Neural cell (in vitro differentiated cells): ENCODE measurements around the gene RFNG. TPM values are rescaled to one million over a fixed set of nuclear protein-coding genes. Genes with fewer than 3 reads are reported as not detected.

Experiments used
- H2AFZ ChIP-seq: fragments of 200-600, 300-800 bp; sonication (generic), shearing (Covaris generic); 2 replicates; pipeline ENCODE4 v1.6.0; 2014; ENCODE audit warnings: low read depth, mild to moderate bottlenecking, antibody characterized with exemption, low read length, moderate library complexity
- H3F3A ChIP-seq: fragments of 200-600 bp; shearing (Covaris generic); 2 replicates; pipeline ENCODE4 v1.6.1; 2016; ENCODE audit warnings: mild to moderate bottlenecking, moderate library complexity, mixed read lengths, antibody characterized with exemption, low read length; ENCODE audit not compliant: insufficient read depth, poor library complexity, severe bottlenecking
- H3K27ac ChIP-seq: fragments of 200-600, 300-800 bp; sonication (generic), shearing (Covaris generic); 2 replicates; pipeline ENCODE4 v1.5.1; 2014; ENCODE audit warnings: mild to moderate bottlenecking, low read length, moderate library complexity
- H3K27me3 ChIP-seq: fragments of 300-800, 200-600 bp; sonication (generic), shearing (Covaris generic); 2 replicates; pipeline ENCODE4 v1.6.0; 2014; ENCODE audit warnings: mild to moderate bottlenecking, low read depth, low read length, moderate library complexity; ENCODE audit not compliant: insufficient read depth
- H3K36me3 ChIP-seq: fragments of 300-800, 200-600 bp; sonication (generic), shearing (Covaris generic); 2 replicates; pipeline ENCODE4 v1.5.1; 2014; ENCODE audit warnings: mild to moderate bottlenecking, antibody characterized with exemption, low read length, moderate library complexity; ENCODE audit not compliant: insufficient read depth
- H3K4me2 ChIP-seq: fragments of 300-800, 200-600 bp; sonication (generic), shearing (Covaris generic); 2 replicates; pipeline ENCODE4 v1.6.0; 2014; ENCODE audit warnings: mild to moderate bottlenecking, low read length
- H3K4me3 ChIP-seq: fragments of 300-800, 200-600 bp; sonication (generic), shearing (Covaris generic); 2 replicates; pipeline ENCODE4 v1.5.1; 2014; ENCODE audit warnings: mild to moderate bottlenecking, low read length, moderate library complexity
- H3K79me2 ChIP-seq: fragments of 200-600 bp; shearing (Covaris generic); replicated peaks from 2 replicates; pipeline ENCODE4 v1.6.0; 2014; ENCODE audit warnings: mild to moderate bottlenecking, low read length, moderate library complexity; ENCODE audit not compliant: insufficient read depth
- H3K9ac ChIP-seq: fragments of 300-800, 200-600 bp; sonication (generic), shearing (Covaris generic); 2 replicates; pipeline ENCODE4 v1.6.1; 2016; ENCODE audit warnings: mild to moderate bottlenecking, low read length, mixed read lengths
- H3K9me2 ChIP-seq: fragments of 200-600 bp; shearing (Covaris generic); 2 replicates; pipeline ENCODE4 v1.6.1; 2016; ENCODE audit warnings: mild to moderate bottlenecking, low read length, mixed read lengths; ENCODE audit not compliant: insufficient read depth
- H3K9me3 ChIP-seq: fragments of 200-600, 300-800 bp; sonication (generic), shearing (Covaris generic); 2 replicates; pipeline ENCODE4 v1.6.1; 2016; ENCODE audit warnings: mild to moderate bottlenecking, mixed run types, low read length, moderate library complexity, mixed read lengths
- H4K20me1 ChIP-seq: fragments of 200-600 bp; shearing (Covaris generic); 2 replicates; pipeline ENCODE4 v1.6.1; 2016; ENCODE audit warnings: mild to moderate bottlenecking, mixed run types; ENCODE audit not compliant: insufficient read depth
- CTCF ChIP-seq: fragments of 450-650 bp; IDR thresholded peaks from 2 replicates; pipeline ENCODE4 v1.5.1; 2014; ENCODE audit warnings: antibody characterized with exemption, mild to moderate bottlenecking, moderate library complexity; ENCODE audit not compliant: poor library complexity, severe bottlenecking
- EP300 ChIP-seq: fragments of 450-650 bp; conservative IDR thresholded peaks from 2 replicates; pipeline ENCODE4 v1.6.1; 2014; ENCODE audit warnings: antibody characterized with exemption, mild to moderate bottlenecking, moderate library complexity; ENCODE audit not compliant: poor library complexity, severe bottlenecking
- EZH2 ChIP-seq: fragments of 200-600, 300-800 bp; shearing (Covaris generic), sonication (generic); IDR thresholded peaks from 2 replicates; pipeline ENCODE4 v1.6.1; 2014; ENCODE audit warnings: antibody characterized with exemption, low read length, borderline replicate concordance, mild to moderate bottlenecking; ENCODE audit not compliant: insufficient read depth, poor library complexity, severe bottlenecking
- MXI1 ChIP-seq: fragments of 450-650 bp; conservative IDR thresholded peaks from 2 replicates; pipeline ENCODE4 v1.6.1; 2014; ENCODE audit warnings: antibody characterized with exemption, mild to moderate bottlenecking; ENCODE audit not compliant: poor library complexity, severe bottlenecking
- POLR2AphosphoS5 ChIP-seq: IDR thresholded peaks from 2 replicates; pipeline ENCODE4 v1.6.1; 2012
- RAD21 ChIP-seq: fragments of 450-650 bp; conservative IDR thresholded peaks from 2 replicates; pipeline ENCODE4 v1.6.1; 2014; ENCODE audit warnings: antibody characterized with exemption, mild to moderate bottlenecking, moderate library complexity
- REST ChIP-seq: IDR thresholded peaks from 2 replicates; pipeline ENCODE4 v1.6.1; 2012; ENCODE audit warnings: borderline replicate concordance
- SMC3 ChIP-seq: fragments of 450-650 bp; conservative IDR thresholded peaks from 2 replicates; pipeline ENCODE4 v1.6.1; 2014; ENCODE audit warnings: antibody characterized with exemption, mild to moderate bottlenecking, moderate library complexity; ENCODE audit not compliant: poor library complexity
- TAF1 ChIP-seq: IDR thresholded peaks from 2 replicates; pipeline ENCODE4 v1.6.1; 2012; ENCODE audit warnings: low read depth
- polyA plus RNA-seq: library from polyadenylated mRNA; depleted of rRNA; stranded (reverse); fragments of >200 nt; gene quantifications from 2 replicates; pipeline ENCODE4 v1.2.3, GENCODE V29; 2014

The RFNG gene
- polyA plus RNA-seq, 1 donor from 2014 or later, result 176 TPM

- H3K4me2 ChIP-seq, result no peak overlapping the region
- no peak overlapping the region for H3K27ac ChIP-seq
- H3K9ac ChIP-seq, result no peak overlapping the region
- no peak for TF ChIP-seq EP300
- TF ChIP-seq TAF1, result no peak
- TF ChIP-seq POLR2AphosphoS5, result no peak
- TF ChIP-seq REST, result no peak
- H3K9me2 ChIP-seq, result no peaks in the 10 kb centered on the region
- H3K79me2 ChIP-seq, result no peaks in the 10 kb centered on the region
- H3K36me3 ChIP-seq, result no peaks in the 10 kb centered on the region
- no peaks in the 10 kb centered on the region for H3F3A ChIP-seq
- H3K4me3 ChIP-seq, result no peak overlapping the region
- H2AFZ ChIP-seq, result no peak overlapping the region
- no peaks in the 10 kb centered on the region for H3K9me3 ChIP-seq
- H4K20me1 ChIP-seq, result no peaks in the 10 kb centered on the region
- H3K27me3 ChIP-seq, result no peaks in the 10 kb centered on the region
Observed at GRCh38 chr17:82004517-82005455, 46.8 kb downstream of the RFNG start.

DNA sequence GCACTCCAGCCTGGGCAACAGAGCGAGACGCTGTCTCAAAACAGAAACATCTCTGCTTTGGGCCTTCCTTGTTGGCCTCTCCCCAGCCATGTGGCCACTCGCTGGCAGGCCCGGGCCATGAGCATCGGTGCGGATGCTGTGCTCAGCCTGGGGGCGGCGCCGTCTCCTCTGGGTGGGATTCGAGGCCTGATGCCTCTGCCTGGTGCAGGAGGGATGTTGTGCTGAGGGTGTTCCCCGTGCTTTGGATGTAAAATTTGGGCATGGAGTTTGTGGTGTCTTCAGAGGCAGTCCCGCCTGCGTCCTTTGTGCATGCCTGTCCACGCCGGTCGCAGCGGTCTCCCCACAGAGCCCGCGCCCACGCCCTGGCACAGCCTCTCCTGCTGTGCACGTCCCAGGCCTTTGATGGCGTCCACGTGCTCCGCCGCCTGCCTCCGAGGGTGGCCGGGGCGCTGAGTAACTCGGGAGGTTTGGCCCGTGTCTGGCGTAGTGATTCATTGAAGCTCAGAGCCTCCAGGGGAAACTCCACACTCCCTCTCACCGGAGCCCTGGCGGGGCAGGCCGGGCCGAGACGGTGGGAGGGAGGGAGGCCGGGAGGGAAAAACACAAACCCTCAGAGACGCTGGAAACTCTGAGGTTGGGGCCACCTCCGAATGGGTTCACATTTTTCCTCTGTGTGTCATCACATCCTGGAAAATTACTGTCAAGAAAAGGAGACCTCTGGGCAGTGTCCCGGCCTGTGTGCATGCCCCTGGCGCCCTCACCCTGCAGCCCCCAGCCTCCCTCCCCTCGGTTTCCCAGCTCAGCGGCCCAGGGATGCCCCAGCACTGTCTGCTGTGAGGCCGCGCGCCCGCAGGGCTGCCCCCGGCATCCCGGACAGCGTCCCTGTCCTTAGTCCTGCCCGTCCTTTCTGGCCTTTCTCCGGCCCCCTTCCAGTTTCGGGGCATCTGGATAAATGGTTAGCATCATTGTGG is 47.9 kb downstream of the RFNG start:
- H3K4me2 ChIP-seq, result no peak overlapping the region
- no peak overlapping the region for H3K4me3 ChIP-seq
- no peaks in the 10 kb centered on the region for H3K27me3 ChIP-seq
- H3K79me2 ChIP-seq, result no peaks in the 10 kb centered on the region
- no peaks in the 10 kb centered on the region for H3K9me2 ChIP-seq
- H2AFZ ChIP-seq, result no peak overlapping the region
- no peak overlapping the region for H3K27ac ChIP-seq
- H3F3A ChIP-seq, result no peaks in the 10 kb centered on the region
- TF ChIP-seq EP300, result no peak
- no peak for TF ChIP-seq REST
- TF ChIP-seq EZH2, result no peak
- no peak for TF ChIP-seq MXI1
- no peak for TF ChIP-seq POLR2AphosphoS5
- no peak for TF ChIP-seq CTCF
- no peak for TF ChIP-seq SMC3
- no peak for TF ChIP-seq RAD21
- no peak for TF ChIP-seq TAF1
- H3K9me3 ChIP-seq, result no peaks in the 10 kb centered on the region
- H3K9ac ChIP-seq, result no peak overlapping the region
- no peaks in the 10 kb centered on the region for H3K36me3 ChIP-seq
- H4K20me1 ChIP-seq, result no peaks in the 10 kb centered on the region
